HG02678 (cell line): ENCODE measurements around the gene SLC15A1.

ENCODE experiments used
- ATAC-seq: cut with Tn5 transposase; IDR thresholded peaks from one replicate; pipeline ENCODE4 v1.9.1; 2021; ENCODE audit warnings: mild to moderate bottlenecking, moderate library complexity; ENCODE audit not compliant: unreplicated experiment

Gene SLC15A1

DNA sequence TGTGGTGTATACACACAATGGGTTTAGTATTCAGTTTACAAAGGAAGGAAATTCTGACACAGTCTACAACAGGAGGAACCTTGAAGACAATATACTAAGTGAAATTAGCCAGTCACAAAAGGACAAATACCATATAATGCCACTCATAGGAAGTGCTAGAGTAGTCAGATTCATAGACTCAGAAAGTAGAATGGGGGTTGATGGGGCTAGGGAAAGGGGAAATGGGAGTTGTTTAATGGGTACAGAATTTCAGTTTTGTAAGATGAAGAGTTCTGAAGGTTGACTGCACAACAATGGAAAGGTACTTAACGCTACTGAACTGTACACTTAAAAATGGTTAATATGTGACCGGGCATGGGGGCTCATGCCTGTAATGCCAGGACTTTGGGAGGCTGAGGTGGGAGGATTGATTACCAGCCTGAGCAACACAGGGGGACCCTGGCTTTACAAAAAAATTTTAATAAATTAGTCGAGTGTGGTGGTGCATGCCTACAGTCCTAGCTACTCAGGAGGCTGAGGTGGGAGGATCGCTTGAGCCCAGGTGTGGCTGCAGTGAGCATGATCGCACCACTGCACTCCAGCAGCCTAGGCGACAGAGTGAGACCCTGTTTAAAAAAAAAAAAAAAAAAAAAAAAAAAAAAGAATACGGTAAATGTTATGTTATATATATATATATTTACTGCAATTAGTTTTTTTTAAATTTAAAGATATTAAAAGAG, 45.0 kb downstream of the SLC15A1 start:
- ATAC-seq, result peak; percentile 57

DNA sequence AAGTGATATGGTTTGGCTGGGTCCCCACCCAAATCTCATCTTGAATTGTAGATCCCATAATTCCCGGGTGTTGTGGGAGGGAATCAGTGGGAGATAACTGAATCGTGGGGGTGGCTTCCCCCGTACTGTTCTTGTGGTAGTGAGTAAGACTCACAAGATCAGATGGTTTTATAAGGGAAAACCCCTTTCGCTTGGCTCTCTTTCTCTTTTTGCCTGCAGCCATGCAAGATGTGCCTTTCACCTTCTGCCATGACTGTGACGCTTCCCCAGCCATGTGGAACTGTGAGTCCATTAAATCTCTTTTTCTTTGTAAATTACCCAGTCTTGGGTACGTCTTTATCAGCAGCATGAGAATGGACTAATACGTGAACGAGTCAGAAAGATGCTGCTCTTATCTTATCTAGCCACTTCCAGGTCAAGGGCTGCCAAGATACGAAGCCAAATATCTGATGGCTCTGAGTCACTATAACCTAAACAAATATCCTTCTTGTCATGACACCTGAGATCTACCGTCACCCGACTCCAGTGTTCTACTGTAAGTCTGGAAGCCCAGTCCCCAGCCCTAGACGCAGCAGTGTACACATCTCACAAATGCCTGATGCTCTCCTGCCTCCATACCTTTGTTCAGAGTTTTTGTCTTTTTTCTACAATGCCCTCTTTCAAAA, 45.9 kb downstream of the SLC15A1 start:
- no peak for ATAC-seq

DNA sequence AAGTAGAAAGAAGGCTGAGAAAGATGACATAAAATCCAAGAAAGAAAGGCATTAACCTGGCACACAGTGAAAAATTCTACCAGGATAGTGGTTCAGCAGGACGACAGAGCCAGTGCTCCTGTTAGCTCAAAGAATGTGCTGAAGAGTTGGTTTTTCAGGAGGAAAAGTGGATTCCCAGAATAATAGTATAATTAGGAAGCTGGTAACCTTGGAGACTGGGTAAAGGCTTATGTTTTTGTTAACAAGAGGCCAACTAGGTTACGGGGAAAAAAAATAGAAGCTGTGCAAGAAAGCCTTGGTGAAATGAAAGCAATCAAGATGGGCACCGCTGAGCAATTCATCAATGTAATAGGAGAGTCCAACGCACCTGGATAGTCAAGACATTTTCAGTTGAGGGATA, 54.7 kb downstream of the SLC15A1 start:
- ATAC-seq, result no peak

DNA sequence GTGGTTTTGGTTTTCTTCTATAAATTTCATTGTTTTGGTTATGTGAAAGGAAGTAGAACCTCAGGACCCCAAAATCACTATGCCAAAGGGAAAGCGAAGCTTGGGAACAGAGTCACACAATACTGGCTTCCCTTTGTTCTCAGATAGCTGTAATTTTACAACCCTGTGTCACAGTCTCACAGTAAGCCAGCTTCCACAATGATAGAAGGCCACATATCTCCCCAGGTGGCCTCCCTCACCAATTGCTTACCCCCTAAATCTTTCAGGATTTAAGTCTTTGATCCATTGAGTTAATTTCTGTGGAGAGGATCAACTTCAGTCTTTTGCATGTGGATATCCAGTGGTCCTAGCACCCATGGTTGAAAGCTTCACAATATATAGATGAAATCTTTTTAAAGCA, 58.7 kb downstream of the SLC15A1 start:
- ATAC-seq, result no peak

DNA sequence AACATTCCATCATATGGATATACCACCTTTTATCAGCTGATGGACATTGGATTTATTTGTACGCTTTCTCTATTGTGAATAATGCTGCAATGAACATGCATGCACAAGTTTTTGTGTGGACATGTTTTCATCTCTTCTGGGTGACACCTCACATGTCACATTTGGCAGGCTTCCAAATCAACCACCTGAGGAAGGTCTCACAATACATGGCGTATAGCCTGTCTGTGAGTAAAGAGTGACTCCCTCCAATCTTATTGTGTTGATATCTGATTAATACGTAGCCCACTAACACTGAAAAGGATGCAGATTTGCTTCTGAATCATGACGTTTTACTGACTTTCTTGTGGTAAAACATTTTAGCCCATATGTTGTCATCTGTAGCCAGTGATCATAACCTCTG, 61.1 kb downstream of the SLC15A1 start:
- no peak for ATAC-seq

DNA sequence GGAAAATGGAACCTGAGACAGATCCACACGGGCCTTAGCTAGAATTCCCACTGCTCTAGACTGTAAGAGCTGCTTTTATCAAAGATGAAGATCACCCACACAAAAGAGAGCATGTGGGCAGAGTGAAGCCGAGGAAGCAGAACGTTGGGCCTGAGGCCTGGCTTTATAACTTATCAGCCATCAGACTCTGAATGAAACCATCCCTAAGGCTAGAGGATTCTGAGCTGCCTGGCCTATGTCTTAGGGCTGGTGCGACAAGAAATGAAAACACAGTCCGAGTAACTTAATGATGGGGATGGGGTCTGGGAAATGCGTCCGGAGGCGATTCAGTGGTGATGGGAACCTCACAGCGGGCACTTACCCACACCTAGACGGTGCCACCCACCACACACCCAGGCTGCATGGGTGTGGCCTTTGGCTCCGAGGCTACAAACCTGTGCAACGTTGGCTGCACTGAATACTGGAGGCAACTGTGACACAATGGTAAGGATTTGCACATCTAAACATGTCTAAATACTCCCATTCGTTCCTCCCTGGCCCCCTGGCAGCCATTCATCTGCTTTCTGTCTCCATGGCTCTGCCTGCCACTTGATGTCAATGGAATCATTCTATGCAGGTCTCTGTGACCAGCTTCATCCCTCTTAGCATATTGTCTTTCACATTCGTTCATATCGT, 62.0 kb downstream of the SLC15A1 start:
- ATAC-seq, result no peak

DNA sequence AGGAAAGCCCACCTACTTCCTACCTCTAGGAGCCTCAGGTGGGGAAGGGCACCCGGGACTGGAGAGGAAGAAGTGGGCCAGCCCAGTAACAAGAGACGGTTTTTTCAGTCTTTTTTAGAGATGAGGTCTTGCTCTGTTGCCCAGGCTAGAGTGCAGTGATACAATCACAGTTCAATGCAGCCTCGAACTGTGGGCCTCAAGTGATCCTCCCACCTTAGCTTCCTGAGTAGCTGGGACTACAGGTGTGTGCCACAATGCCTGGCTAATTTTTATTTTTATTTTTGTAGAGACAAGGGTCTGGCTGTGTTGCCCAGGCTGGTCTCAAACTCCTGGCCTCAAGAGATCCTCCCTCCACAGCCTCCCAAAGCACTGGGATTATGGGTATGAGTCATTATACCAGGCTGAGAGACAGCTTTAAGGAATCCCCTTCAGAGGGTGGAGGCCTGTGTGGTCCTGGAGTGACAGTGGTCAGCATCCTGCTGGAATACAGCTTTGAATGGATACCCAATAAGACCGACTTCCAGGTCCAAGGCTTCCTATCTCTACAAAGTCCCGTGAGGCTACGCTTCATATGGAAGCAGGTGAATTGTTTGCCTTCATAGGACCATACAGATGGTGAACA, 63.0 kb downstream of the SLC15A1 start:
- ATAC-seq, result no peak

DNA sequence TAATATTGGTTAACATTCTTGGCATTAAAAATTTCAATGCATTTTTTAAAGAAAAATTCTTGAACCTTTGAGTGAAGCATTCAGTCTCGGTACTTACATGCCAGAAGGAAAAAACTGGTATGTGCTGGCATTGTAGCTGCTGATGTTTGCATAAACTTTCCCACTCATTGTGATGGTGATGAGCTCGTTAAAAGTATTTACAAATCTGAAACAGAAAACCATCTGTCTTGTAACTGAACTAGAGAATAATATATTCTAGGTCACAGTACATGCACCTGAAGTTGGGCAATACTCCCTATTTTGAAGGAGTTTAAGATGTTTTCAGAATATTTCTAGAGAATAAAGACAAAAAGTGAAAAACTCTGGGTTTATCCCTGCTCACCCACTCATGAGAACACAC, 64.1 kb downstream of the SLC15A1 start:
- no peak for ATAC-seq

DNA sequence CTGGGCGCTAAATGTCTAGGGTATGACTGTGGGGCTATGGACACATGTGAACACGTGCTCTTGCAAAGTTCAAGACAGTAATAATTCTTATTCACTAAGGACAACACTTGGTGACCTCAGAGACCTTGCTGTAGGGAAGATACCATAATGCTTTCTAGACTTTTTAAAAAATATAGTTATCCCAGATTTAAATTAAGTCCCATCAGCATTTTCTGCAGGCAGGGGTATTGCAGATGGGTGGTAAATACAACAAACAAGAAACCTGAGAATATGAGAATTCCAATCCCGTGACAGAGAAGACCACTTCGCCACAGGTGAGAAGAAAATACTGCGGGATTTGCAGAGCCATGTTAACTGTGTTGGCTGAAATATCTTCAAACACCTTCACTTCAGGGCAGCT, 65.2 kb downstream of the SLC15A1 start:
- ATAC-seq, result no peak

DNA sequence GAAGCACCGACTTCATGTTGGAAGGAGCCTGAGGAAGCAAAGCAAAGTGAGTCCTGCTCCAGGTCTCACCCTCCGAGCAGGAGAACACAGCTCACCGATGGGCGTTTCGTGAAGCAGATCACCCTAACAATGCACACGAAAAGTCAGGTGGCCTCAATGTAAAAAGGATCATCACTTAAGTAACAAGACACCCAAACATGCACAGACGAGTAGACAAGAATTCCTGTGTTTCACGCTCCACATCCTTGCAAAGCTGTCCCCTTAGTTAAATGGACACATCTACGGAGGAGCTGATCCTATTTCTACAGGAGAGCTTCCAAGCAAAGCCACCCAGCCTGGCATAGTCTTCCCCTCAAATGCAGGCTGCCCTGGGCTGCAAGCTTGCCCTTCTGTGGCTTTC, 66.2 kb downstream of the SLC15A1 start:
- ATAC-seq, result no peak

DNA sequence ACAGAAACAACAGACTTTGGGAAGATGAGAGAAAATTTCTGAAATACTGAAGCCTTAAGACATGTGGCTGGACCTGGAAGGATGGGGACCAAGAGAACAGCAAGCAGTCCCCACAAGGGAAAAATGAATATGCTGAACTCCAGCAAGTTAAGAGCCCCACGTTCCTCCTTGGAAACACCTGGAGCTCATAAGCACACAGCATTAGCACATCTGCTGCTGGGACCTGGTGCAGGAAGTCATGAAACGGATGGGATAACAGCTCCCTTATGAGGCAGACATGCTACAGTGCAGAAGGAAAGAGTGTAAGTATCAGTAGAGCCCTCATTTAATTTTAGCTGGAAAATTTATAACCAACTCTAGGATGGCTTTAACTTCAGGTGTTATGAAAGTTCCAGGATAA, 67.3 kb downstream of the SLC15A1 start:
- ATAC-seq, result no peak

DNA sequence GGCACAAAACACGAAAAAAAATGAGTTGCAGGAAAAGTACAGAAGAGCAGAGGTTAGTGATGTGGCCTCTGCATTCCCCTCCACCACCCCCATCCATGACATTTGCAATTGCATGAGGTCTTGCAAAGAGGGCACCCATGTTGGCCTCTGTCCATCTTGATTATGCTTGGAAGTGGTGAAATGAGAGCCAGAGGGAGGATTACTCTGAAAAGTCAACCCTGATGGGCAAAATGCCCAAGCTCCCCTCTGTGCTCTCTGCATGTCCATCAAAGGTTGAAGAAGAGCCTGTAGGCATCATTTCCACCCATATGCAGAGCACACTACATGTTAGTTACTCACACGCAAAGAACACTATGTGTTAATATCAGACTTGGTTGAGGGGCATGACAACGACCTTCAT, 71.4 kb downstream of the SLC15A1 start:
- ATAC-seq, result no peak

DNA sequence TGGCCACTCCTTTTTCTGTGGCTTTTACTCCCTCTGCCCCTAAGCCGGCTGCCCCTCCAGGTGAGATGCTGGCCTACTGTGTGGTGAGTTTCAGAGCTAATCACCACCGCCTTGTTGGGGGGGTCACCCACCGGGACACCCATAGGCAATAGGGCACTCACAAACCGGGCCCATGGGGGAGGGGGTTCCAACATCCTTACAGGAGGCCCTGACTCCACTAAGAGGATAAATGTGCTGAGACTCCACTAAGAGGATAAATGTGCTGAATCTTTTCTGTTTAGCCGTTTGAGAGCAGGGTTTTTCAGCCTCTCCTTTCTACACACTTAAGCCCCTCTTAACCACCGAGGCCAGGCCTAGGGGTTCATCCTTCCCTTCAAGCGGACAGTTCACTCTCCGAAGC, 73.7 kb downstream of the SLC15A1 start:
- ATAC-seq, result no peak

DNA sequence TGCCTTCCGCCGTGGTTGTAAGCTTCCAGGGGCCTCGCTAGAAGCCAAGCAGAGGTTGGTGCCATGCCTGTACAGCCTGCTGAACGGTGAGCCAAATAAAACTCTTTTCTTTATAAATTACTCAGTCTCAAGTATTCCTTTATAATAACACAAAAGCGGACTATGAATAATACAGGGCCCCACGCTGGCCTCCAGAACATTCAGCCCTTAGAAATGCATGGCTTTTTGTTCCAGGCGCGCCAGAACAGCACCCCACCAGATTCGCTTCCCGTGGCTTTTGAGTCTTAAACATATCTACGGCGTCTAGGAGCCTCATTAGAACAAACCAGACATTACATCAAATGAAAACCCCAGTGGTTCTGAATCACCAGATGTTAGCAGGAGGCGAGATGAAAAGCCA, 75.1 kb downstream of the SLC15A1 start:
- ATAC-seq, result no peak

DNA sequence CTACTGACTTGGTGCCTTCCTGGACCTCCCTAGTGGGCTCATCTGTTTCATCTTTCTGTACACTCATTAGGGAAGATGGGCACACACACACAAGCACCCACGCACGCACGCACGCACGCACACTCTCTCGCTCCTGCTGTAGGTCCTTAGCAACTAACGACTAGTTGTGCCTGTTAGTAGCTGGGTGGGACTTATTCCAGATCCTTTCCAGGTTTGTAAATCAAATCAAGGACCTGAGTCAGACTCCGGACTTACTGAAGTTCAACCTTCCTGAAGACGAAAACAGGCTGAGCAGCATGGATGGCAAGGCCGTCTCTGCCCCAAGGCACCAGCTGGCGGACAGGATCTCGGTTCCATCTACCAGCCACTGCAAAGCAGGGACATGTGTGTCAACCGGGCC, 76.2 kb downstream of the SLC15A1 start:
- no peak for ATAC-seq

DNA sequence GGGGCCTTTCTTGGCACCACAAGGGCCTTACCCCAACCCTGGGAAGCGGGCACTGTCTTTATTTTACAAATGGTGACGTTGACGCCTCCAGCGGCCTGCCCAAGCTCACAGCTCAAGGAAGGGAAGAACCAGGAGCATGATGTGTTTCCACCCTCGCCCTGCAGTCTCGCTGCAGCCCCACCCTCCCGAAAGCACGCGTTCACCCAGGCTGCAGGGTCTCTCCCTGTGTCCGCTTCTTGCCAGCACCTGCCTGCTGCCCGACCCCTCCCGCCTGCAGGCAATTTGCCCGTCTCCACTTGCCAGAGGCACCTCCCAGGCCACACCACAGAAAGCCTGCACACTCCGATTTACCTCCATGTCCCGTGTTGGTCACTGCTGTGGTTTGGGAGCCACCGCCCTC, 76.6 kb downstream of the SLC15A1 start:
- no peak for ATAC-seq

DNA sequence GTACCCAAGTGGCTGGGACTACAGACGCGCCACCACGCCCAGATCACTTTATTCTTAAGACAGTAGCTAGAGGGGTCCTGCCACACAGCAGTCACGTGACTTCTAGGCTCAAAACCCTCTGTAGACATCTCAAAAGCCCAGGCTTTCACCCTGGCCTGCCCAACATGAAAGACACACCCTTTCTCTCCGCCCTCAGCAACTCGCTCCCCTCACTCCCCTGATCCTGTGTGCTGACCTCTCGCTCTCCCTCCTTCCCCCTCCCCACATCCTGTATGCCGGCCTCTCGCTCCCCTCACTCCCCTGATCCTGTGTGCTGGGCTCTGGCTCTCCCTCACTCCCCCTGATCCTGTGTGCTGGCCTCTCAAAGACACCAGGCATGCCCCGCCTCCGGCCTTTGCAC, 77.4 kb downstream of the SLC15A1 start:
- no peak for ATAC-seq

DNA sequence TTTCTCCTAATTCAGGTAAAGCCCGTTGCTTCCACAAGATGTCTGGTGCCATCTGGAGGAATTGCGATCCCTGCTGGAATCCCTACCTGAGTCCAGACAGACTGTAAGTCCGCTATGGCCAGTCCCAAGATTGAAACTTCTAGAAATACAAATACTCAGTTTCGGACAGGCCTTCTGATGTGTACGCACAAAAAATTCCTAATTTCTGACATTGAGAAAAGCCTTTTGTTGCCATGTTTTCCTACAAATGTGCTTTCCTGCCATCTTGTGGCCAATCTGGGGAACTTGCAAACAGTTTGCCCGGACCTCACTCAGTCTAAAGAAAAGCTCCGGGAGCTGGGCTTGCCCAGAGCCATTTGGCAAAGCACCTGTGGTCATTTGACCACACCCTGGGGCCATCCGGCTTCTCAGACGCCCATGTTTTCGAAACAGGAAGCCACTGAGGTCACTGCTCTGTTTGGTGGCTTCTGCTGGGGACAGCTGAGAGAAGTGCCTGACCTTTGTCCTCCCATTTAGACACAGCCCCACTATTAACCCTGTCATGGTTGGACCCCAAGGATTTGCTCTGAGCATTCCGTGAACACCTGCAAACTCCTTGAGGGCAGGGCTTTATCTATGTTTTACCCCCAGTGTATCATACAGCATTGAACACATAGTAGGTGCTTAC, 79.4 kb downstream of the SLC15A1 start:
- ATAC-seq, result peak; percentile 81

DNA sequence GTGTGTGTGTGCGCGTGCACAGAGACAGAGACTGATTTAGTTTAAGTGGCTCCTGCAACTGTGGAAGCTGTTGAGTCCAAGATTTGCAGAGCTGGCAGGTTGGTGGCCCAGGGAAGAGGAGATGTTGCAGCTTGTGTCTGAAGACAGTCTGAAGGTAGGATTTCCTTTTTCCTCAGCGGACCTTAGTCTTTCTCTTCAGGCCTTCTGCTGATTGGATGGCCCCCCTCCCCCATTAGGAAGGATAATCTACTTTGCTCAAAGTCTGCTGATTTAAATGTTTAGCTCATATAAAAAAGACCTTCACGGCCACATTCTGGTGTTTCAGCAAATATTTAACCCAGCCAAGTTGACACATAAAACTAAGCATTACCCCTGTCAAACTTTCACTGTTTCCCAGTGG, 84.3 kb downstream of the SLC15A1 start:
- no peak for ATAC-seq

DNA sequence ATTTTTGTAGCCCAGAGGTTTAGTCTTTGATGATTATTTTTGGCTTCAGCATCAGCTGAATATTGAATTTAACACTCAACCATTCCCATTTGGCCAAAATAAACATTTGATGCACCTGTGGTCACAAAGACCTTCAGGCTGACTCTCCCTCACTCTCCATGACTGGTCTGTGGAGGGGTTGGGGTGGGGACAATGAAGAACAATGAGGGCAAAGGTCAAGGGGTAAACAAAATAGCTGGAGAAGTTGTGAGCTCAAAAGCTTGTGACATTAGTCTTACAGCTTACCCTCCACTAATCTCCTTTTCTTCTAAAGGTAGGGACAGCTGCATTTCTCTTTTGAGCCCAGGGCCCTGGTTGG, 86.9 kb downstream of the SLC15A1 start:
- ATAC-seq, result no peak

DNA sequence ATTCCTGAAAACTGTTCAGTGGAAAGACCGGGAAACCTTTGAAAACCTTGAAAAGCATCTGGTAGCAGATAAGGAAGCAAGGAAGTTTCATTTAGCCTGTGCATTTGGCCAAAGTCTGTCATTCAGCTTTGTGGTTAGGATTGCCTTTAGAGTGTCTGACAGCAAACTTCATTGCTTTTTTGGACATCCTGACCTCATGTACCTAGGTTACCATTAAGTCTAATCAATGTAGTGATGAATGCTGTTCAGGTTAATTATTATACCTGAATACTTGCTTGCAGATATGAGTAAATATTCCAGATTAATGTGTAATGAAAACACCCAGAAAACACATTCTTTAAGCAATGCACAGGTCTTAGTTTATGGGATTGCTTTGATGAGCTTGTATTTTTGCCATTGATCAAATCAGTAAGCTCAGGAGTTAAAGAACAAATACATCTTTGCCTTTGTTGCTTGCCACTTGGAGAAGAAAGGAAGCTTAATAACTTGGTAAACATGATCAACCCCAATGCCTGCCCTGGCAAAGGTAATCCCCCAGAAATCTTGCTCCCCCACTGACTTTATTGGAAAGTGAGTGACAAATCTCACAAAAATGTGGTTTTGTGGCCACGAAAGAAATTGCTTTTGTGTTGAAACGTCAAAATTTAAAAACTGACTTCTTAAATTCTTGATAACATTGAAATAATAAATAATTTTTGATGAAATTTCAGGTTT, 87.4 kb downstream of the SLC15A1 start:
- no peak for ATAC-seq
